Subcutaneous adipose tissue (tissue), 4 donors: ENCODE results near the gene CHID1. TPM values are rescaled to one million over a fixed set of nuclear protein-coding genes. Genes with fewer than 3 reads are reported as not detected.

ENCODE experiments used
- CTCF ChIP-seq: fragments of 450-650 bp; IDR thresholded peaks from one replicate; pipeline ENCODE4 v1.5.1; 2016; ENCODE audit warnings: low read depth, mild to moderate bottlenecking, control low read depth, antibody characterized with exemption, moderate library complexity
- total RNA-seq, 4 donors: library from RNA; depleted of rRNA; stranded (reverse); fragments of >200 nt; gene quantifications; one replicate each; pipeline ENCODE4 v1.1.0, GENCODE V29; 2016

The CHID1 gene
- total RNA-seq, 4 donors from 2014 or later: 28.4 to 107 (median 76.0) TPM

GRCh38 chr11:884578-885070 is 26.0 kb downstream of the CHID1 start:
- TF ChIP-seq CTCF: no peak

GRCh38 chr11:883527-883926 is 27.1 kb downstream of the CHID1 start:
- no peak for TF ChIP-seq CTCF

- TF ChIP-seq CTCF: no peak
Observed at GRCh38 chr11:882596-882995, 28.0 kb downstream of the CHID1 start.

GRCh38 chr11:880447-880846 is 30.2 kb downstream of the CHID1 start:
- no peak for TF ChIP-seq CTCF

- TF ChIP-seq CTCF: no peak
Observed at GRCh38 chr11:877565-877964, 33.0 kb downstream of the CHID1 start.

- no peak for TF ChIP-seq CTCF
Observed at GRCh38 chr11:876545-876944, 34.1 kb downstream of the CHID1 start.

GRCh38 chr11:875769-876301 is 34.8 kb downstream of the CHID1 start:
- TF ChIP-seq CTCF: no peak
